Mucosa of descending colon (tissue), 3 donors: ENCODE measurements around the gene DCAF17. TPM values are rescaled to one million over a fixed set of nuclear protein-coding genes. Genes with fewer than 3 reads are reported as not detected.

Experiments
- ATAC-seq: fragments of 200-7000 bp; cut with Tn5 transposase; one replicate; pipeline ENCODE4 v1.9.1; 2020; ENCODE audit warnings: mild to moderate bottlenecking, moderate library complexity
- DNase-seq, 3 donors: peaks; one replicate each; pipeline ENCODE4 v3.0.0-alpha.2; 2020
- H3K36me3 ChIP-seq: fragments of 200-600 bp; one replicate; pipeline ENCODE4 v1.8.0; 2021; ENCODE audit warnings: low read depth, mild to moderate bottlenecking
- H3K4me1 ChIP-seq: fragments of 200-600 bp; one replicate; pipeline ENCODE4 v1.8.0; 2021; ENCODE audit warnings: low read depth, mild to moderate bottlenecking
- H3K4me3 ChIP-seq: fragments of 200-600 bp; one replicate; pipeline ENCODE4 v1.8.0; 2021; ENCODE audit warnings: mild to moderate bottlenecking
- H3K9me3 ChIP-seq: fragments of 200-600 bp; one replicate; pipeline ENCODE4 v1.8.0; 2021; ENCODE audit warnings: mild to moderate bottlenecking
- CTCF ChIP-seq: fragments of 200-600 bp; IDR thresholded peaks from one replicate; pipeline ENCODE4 v1.8.0; 2022; ENCODE audit warnings: antibody characterized with exemption, mild to moderate bottlenecking
- intact Hi-C, 2 donors: fragments of 100-400 bp; cut with DNase I in 1 of 2; cut with micrococcal nuclease in 1 of 2; formaldehyde crosslinking; loops; one replicate each; pipeline versions ENCODE4 v1.11.0 to v1.11.1; 2022; cut with DNase I, micrococcal nuclease
- total RNA-seq, 3 donors: library from RNA; stranded (reverse); fragmentation: NEBNext Ultra II Directional in 2 of 3; extraction: Animal tissue kit (Norgen Biotek cat#: 25700) in 2 of 3; gene quantifications; one replicate each; pipeline versions ENCODE4 v1.2.1 to v1.2.4, GENCODE V29; 2021 to 2023
- donor health status: DM: no; HTN: no; CAD: no; lungs with moderate emphysema.
- donor health status: DM: no; HTN: no; CAD: no.
- donor health status: DM: no; HTN: yes; CAD: no.

Gene DCAF17
- total RNA-seq, 3 donors from 2014 or later = 12.0 to 21.5 (median 14.2) TPM

- Histone ChIP-seq H3K4me1 (no peaks in the 10 kb centered on the region), H3K36me3 (no peaks in the 10 kb centered on the region), H3K4me3 (no peak overlapping the region), H3K9me3 (no peaks in the 10 kb centered on the region)
- DNase-seq (no peak), ATAC-seq (no peak)
- intact Hi-C loops = no loop called here
- TF ChIP-seq CTCF = no peak
These were observed 35.1 kb downstream of the DCAF17 start for GRCh38 chr2:171469176-171469575.

- no peaks in the 10 kb centered on the region for H3K36me3 ChIP-seq
- no peaks in the 10 kb centered on the region for H3K4me1 ChIP-seq
- DNase-seq (no peak), ATAC-seq (no peak)
- no peak for TF ChIP-seq CTCF
- no peaks in the 10 kb centered on the region for H3K9me3 ChIP-seq
- H3K4me3 ChIP-seq = no peak overlapping the region
- intact Hi-C loops = no loop called here
These were observed 36.1 kb downstream of the DCAF17 start for GRCh38 chr2:171470129-171470528.

GRCh38 chr2:171475979-171476378 is 42.0 kb downstream of the DCAF17 start:
- Histone ChIP-seq H3K4me1 (no peaks in the 10 kb centered on the region), H3K9me3 (no peaks in the 10 kb centered on the region), H3K36me3 (no peaks in the 10 kb centered on the region), H3K4me3 (no peak overlapping the region)
- intact Hi-C loops = no loop called here
- DNase-seq = no peak
- no peak for TF ChIP-seq CTCF
- ATAC-seq = no peak

GRCh38 chr2:171478345-171478744 is 44.3 kb downstream of the DCAF17 start:
- H3K36me3 ChIP-seq = no peaks in the 10 kb centered on the region
- no peaks in the 10 kb centered on the region for H3K9me3 ChIP-seq
- TF ChIP-seq CTCF = no peak
- DNase-seq (no peak), ATAC-seq (peak; percentile 55)
- intact Hi-C loops = no loop called here
- no peak overlapping the region for H3K4me3 ChIP-seq
- no peaks in the 10 kb centered on the region for H3K4me1 ChIP-seq

GRCh38 chr2:171479154-171479814 is 45.3 kb downstream of the DCAF17 start:
- no peaks in the 10 kb centered on the region for H3K9me3 ChIP-seq
- no peak overlapping the region for H3K4me3 ChIP-seq
- H3K36me3 ChIP-seq = no peaks in the 10 kb centered on the region
- DNase-seq (no peak), ATAC-seq (no peak)
- intact Hi-C loops = no loop called here
- H3K4me1 ChIP-seq = no peaks in the 10 kb centered on the region
- TF ChIP-seq CTCF = no peak

GRCh38 chr2:171480908-171481307 is 46.9 kb downstream of the DCAF17 start:
- H3K36me3 ChIP-seq = no peaks in the 10 kb centered on the region
- H3K4me3 ChIP-seq = no peak overlapping the region
- intact Hi-C loops = no loop called here
- no peak for DNase-seq
- no peaks in the 10 kb centered on the region for H3K9me3 ChIP-seq
- no peaks in the 10 kb centered on the region for H3K4me1 ChIP-seq
- no peak for ATAC-seq
- TF ChIP-seq CTCF = no peak
